Activated T-helper 17 cell treated with anti-CD3 and anti-CD28 coated beads, Interleukin-2, amount 50 U/mL, for 72 hours (primary cell): Measurements from ENCODE around the gene PAX3. TPM values are rescaled to one million over a fixed set of nuclear protein-coding genes. Genes with fewer than 3 reads are reported as not detected.

ENCODE experiments used
- ATAC-seq: fragments of 150-1000 bp; cut with Tn5 transposase; replicated peaks from 2 replicates; pipeline ENCODE4 v1.10.0; 2021; ENCODE audit warnings: mild to moderate bottlenecking, moderate library complexity
- H3K27ac Mint-ChIP-seq: one replicate; pipeline ENCODE4 v1.8.0; 2022; ENCODE audit warnings: mixed read lengths
- H3K27me3 Mint-ChIP-seq: one replicate; pipeline ENCODE4 v1.8.0; 2022; ENCODE audit warnings: mixed read lengths
- H3K36me3 Mint-ChIP-seq: one replicate; pipeline ENCODE4 v1.8.0; 2022; ENCODE audit warnings: low read depth, mild to moderate bottlenecking, mixed read lengths
- H3K4me1 Mint-ChIP-seq: one replicate; pipeline ENCODE4 v1.8.0; 2022; ENCODE audit warnings: mixed read lengths
- H3K4me3 Mint-ChIP-seq: one replicate; pipeline ENCODE4 v1.8.0; 2022; ENCODE audit warnings: mild to moderate bottlenecking, mixed read lengths
- H3K9me3 Mint-ChIP-seq: one replicate; pipeline ENCODE4 v1.8.0; 2022; ENCODE audit warnings: mixed read lengths
- total RNA-seq, 2 donors: library from RNA; stranded (reverse); gene quantifications; one replicate each; pipeline ENCODE4 v1.2.3, GENCODE V29; 2022

PAX3 gene
- total RNA-seq, 2 donors from 2014 or later = not detected

DNA sequence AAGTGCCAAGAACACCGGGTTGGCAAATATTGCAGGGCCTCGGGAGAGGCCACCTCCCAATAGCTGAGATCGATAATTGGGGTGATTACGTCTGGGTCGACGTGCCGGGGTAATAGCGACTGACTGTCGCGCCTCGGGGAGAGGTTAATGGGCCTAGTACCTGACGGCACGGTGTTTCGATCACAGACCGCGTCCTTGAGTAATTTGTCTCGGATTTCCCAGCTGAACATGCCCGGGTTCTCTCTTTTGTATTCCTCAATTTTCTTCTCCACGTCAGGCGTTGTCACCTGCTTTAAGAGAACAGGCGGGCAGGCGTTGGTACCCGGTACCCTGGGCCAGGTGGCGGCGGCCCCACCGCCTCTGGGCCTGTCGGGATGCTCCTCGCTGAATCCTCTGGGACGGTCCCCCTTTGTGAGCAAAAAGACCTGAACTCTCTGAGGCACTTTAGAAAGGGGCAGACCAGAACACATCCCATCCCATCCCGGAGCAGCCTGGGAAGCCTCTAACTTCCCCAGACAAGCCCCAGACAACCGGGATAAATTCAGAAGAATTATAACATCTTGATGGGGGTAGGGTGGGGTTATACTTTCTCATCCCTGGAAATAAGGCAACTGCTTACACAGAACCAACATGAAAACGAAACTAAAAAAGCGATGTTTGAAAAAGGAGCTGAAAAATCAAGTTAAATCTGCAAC, 3.3 kb downstream of the PAX3 start:
- ATAC-seq = no peak
- H3K27ac Mint-ChIP-seq = no peak overlapping the region
- H3K9me3 Mint-ChIP-seq = peaks cover 5% of the 10 kb centered on the region
- peaks cover 11% of the 10 kb centered on the region for H3K4me1 Mint-ChIP-seq
- H3K4me3 Mint-ChIP-seq = peak overlapping the region; percentile 69
- peaks cover 78% of the 10 kb centered on the region for H3K27me3 Mint-ChIP-seq
- H3K36me3 Mint-ChIP-seq = peaks cover 12% of the 10 kb centered on the region

DNA sequence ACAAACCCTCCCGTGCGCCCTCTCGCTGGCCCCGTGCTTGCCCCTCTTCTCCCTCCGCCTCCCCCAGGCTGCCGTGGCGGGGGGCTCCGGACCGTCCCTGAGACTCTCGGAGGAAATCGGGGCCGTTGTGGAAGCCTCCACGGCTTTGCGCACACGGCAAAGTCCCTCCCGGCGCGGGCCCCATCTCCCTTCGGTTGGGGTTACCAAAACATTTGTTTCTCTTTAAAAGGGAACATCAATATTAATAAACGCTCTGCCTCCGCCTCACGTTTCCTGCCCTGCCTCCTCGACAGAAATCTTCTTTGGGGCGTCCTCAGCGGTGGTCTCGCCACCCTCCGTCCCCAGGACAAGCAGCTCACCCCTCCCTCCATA, 3.8 kb downstream of the PAX3 start:
- no peak for ATAC-seq
- Mint-ChIP-seq H3K27ac (no peak overlapping the region), H3K27me3 (peaks cover 79% of the 10 kb centered on the region), H3K36me3 (peaks cover 12% of the 10 kb centered on the region), H3K4me1 (peaks cover 11% of the 10 kb centered on the region), H3K9me3 (peaks cover 5% of the 10 kb centered on the region), H3K4me3 (peak overlapping the region; percentile 69)

DNA sequence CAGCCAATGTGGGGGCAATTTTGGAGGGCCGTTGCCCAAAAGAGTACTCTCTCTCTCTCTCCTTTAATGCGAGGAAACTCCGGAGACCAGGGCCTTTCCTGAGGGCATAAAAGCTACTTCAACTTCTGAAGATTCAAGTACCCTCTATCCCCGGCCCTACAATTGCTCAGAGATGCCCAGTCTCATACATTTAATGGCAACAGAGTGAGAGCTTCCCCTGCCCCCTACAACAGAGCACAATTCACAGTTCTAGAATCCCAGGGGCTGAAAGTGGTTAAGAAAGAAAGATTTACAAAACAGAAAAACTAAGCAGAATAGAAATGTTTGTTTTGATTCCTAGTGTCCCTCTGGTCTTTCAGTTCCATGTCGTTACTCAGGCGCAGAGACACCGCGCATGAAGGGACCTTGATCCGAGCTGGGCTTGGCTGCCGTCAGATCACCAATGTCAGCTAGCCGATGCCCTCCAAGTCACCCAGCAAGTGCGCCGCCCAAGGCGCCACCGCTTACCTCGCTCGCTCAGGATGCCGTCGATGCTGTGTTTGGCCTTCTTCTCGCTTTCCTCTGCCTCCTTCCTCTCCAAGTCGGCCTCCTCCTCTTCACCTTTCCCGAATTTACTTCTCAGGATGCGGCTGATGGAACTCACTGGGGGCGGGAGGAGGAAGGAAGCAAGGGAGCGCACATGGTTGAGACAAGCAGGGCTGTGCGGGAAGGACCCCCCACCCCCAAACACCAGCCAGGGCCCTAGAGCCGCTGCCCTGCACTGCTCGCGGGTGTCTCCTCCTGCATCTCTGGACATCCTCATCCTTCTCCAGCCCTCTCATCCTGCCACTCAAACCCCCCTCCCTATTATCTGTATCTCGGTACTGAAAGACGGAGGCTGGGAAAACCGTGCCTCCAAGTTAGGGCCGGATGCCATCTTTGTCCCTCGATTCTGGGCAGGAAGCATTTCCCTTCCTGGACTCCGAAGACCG, 4.9 kb downstream of the PAX3 start:
- peaks cover 79% of the 10 kb centered on the region for H3K27me3 Mint-ChIP-seq
- no peaks in the 10 kb centered on the region for H3K9me3 Mint-ChIP-seq
- peaks cover 6% of the 10 kb centered on the region for H3K36me3 Mint-ChIP-seq
- H3K27ac Mint-ChIP-seq = no peak overlapping the region
- H3K4me1 Mint-ChIP-seq = peaks cover 5% of the 10 kb centered on the region
- ATAC-seq = no peak
- H3K4me3 Mint-ChIP-seq = no peak overlapping the region

DNA sequence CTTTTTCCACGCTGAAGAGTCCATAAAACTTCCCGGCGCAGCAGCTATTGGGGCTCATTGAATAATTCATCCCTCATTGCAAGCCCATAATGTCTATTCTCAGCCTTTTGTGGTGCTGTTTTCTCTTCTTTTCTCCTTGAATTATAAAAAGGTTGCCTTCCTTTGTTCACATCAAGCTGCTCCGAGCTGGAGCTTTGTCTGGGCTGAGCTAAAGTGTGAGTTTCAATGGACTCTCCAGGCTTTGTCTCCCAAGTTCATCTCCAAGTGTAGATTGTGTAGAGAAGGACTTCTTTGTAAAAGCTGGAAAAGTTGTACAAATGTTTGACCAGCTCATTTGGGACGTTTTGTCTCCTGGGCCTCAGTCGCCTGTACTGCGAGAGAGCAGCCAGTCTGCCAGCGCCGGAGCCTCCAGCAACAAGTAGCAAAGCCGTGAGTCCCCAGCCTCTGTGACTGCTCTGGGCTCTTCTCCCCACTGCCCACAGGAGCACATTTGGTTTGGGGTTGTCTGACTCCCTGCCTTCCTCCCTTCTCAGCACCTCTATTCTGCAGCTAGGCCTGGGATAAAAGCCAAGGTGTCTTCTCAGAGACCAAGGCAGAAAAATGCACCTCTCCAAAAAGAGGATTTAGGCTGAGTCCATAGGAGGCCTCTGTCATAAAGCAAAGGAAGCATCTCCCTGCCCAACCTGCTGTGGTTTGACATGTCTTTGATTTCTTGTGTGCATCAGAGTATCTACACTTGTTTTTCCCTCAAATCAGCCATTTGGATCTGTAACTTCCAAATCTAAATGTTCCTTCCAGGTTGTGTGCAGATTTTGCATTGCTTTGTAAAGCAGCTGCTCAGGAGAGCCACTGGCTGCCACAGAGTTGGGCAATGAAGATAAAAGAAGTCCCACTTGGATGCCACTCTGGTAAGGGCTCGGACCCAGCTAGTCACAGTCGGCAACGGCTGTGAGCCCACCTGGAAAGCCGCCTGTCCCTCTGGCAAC, 6.4 kb downstream of the PAX3 start:
- no peaks in the 10 kb centered on the region for H3K9me3 Mint-ChIP-seq
- H3K4me3 Mint-ChIP-seq = no peak overlapping the region
- peaks cover 86% of the 10 kb centered on the region for H3K27me3 Mint-ChIP-seq
- no peak overlapping the region for H3K27ac Mint-ChIP-seq
- H3K36me3 Mint-ChIP-seq = peaks cover 5% of the 10 kb centered on the region
- ATAC-seq = no peak
- H3K4me1 Mint-ChIP-seq = peaks cover 5% of the 10 kb centered on the region

DNA sequence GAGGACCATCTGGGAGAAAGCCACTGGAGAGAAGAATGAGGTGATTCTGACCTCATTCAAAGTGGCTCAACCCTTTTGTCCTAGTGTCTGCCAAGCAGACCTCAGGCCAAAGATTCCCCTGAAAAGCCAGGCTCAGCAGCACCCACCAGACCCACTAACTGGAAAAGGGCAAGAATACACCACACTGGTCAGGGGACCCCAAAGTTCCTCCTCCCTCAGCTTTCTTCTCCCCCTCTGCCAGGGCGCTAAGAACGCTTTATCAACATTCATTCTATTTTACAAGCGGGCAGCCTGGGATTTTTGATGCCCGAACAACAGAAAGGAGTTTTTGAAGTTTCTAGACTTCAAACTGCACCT, 7.3 kb downstream of the PAX3 start:
- no peak for ATAC-seq
- Mint-ChIP-seq H3K27ac (no peak overlapping the region), H3K4me1 (peaks cover 5% of the 10 kb centered on the region), H3K4me3 (no peak overlapping the region), H3K27me3 (peaks cover 83% of the 10 kb centered on the region), H3K36me3 (peaks cover 5% of the 10 kb centered on the region), H3K9me3 (no peaks in the 10 kb centered on the region)

DNA sequence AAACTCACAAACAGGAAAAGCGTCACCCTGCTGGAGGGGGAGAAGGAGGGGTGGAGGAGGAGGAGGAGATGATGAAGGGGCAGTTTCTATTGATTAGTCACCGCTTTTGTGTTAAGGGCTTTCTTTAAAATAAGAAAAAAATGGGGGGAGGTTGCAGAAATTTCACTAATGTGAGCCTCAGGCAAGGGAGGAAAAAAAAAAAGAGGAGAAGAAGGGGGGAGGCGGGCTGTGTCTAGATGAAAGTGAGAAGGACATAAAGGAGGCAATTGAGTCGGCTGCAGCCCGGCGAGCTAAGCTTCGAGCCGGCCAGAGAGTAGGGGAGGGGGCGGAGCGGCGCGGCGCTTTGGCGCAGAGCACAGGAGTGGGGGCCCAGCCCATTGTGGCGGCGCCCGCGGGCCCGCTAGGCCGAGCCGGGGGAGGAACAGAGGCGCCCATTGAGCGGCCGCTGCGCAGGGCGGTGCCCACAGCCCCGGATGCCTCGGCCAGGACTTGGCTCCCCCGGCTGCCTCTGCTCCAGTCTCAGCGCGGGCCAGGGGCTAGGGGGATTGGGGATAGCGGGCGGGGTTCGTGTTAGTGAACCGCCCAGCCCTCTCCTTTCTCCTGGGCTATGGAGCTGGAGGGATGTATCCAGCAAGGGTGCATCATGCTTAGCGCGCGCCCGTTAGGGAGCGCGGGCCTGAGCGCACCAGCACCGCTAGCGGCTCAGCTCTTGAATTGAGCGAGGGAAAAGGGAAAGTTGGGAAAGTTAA, 7.9 kb downstream of the PAX3 start:
- H3K4me3 Mint-ChIP-seq = no peak overlapping the region
- no peaks in the 10 kb centered on the region for H3K9me3 Mint-ChIP-seq
- H3K36me3 Mint-ChIP-seq = peaks cover 5% of the 10 kb centered on the region
- no peak overlapping the region for H3K27ac Mint-ChIP-seq
- H3K27me3 Mint-ChIP-seq = peaks cover 83% of the 10 kb centered on the region
- no peak for ATAC-seq
- H3K4me1 Mint-ChIP-seq = peaks cover 5% of the 10 kb centered on the region

DNA sequence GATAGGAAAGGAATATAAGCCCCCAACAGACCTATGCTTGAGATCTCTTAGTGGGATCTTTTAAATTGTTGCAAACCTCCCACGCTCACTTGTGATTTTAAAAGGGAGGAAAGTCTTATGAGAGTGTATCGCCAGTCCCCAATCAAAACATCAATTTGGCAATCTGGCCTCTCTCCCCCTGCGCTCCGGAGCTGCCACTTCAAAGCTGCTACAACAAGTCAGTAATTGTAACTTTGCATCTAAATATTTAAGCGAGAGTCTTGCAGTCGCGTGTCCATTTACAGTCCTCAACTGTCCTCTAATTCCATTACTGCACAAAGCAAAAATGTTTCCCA, 8.4 kb downstream of the PAX3 start:
- Mint-ChIP-seq H3K27ac (no peak overlapping the region), H3K4me3 (no peak overlapping the region), H3K4me1 (peaks cover 5% of the 10 kb centered on the region), H3K27me3 (peaks cover 83% of the 10 kb centered on the region), H3K36me3 (peaks cover 4% of the 10 kb centered on the region), H3K9me3 (no peaks in the 10 kb centered on the region)
- ATAC-seq = no peak

DNA sequence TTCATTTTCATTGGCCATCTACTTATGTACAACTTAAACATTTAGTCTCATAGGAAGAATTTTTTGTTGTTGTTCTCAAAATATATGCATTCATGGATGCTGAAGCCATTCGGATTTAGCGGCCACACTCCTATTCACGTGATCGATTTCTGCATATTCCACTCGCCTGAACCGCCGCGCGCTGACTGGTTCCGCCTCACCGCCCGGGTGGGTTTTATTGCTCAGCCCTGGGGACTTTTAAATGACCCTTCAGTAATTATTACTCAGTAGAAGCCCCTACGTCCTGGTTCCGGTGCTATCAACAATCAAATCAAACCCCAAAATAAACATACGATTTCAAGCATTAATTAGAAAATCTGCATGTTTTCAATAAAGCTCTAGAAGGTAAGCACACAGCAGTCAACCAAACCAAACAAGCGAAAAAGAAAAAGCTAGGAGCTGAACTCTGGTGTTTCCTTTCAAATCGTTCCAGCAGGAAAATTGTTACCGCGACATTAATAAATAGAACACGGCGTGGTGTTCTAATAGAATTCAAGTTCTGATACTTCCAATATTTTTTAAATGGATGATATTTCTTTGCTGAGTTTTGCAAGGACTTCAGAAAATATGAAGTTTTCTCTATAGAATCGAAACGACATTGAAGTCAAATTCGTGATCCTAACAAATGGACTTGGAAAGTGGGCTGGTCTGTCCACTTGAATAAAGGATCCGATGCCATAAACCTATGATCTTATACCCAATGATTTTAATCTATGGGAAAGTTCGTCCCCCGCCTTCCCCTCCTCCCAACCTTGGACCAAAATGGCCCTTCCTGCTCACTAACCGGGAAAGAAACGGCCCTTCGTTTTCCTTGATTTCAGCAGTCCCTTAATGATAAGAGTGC, 9.3 kb downstream of the PAX3 start:
- Mint-ChIP-seq H3K4me1 (no peaks in the 10 kb centered on the region), H3K36me3 (no peaks in the 10 kb centered on the region), H3K9me3 (no peaks in the 10 kb centered on the region), H3K27ac (no peak overlapping the region), H3K27me3 (peaks cover 83% of the 10 kb centered on the region), H3K4me3 (no peak overlapping the region)
- ATAC-seq = no peak

DNA sequence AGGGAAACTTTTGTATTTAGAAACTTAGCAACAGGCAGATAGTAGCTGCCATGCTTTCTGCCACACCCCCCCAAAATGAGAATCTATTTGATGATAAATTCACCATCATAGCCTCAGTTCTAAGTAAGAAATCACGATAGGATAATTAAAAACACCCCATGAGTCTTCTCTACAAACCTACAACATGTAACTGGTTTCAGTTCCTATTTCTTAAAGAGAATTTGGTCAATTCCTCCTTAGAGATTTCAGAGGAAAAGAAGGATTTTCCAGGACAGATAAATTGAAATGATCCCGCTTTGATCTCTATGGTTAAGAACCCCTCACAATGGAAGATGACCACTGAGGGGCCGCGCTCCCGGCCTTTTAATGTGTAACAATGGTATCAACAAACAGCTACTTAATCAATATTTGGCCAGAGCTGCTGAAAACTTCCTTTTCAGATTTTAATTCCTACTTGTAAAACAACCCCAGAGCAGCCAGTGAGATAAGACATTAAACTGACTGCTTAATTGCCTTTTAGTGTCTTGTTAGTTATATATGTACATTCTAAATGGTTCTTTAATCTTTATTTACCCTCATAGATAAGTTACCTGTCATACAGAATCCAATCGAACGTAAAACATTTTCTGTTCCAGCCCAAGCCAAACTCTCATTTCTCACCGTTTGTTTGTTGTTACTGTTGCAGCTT, 10.1 kb downstream of the PAX3 start:
- H3K36me3 Mint-ChIP-seq = no peaks in the 10 kb centered on the region
- H3K4me1 Mint-ChIP-seq = no peaks in the 10 kb centered on the region
- ATAC-seq = no peak
- H3K27me3 Mint-ChIP-seq = peaks cover 82% of the 10 kb centered on the region
- H3K27ac Mint-ChIP-seq = no peak overlapping the region
- no peaks in the 10 kb centered on the region for H3K9me3 Mint-ChIP-seq
- H3K4me3 Mint-ChIP-seq = no peak overlapping the region

DNA sequence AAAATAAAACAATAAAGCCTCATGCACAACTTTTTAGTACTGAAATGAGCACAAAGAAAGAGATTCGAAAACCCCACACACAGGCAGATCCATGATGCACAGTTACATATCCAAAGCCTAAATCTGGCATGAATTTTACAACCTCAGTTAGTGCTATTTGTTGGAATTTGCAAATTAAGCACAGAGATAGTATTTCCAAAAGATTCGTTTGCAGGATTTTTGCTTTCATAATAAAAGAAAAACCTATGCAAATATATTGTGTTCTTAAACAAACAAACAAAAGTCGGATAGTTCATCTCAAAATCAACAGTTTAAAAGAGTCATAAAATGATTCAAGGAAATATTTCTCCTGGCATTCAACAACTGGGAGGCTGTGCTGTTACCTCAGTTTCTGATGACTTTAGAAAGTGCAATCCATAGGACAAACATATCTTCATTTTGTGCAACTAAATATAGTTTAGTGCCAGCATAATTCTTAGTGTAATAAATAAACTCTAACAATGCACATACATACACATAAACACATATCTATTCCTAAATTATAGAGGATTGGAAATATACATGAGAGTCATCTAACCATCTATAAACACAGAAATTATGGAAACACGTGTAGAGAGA, 10.8 kb downstream of the PAX3 start:
- H3K27me3 Mint-ChIP-seq = peaks cover 79% of the 10 kb centered on the region
- no peak overlapping the region for H3K27ac Mint-ChIP-seq
- H3K4me1 Mint-ChIP-seq = no peaks in the 10 kb centered on the region

DNA sequence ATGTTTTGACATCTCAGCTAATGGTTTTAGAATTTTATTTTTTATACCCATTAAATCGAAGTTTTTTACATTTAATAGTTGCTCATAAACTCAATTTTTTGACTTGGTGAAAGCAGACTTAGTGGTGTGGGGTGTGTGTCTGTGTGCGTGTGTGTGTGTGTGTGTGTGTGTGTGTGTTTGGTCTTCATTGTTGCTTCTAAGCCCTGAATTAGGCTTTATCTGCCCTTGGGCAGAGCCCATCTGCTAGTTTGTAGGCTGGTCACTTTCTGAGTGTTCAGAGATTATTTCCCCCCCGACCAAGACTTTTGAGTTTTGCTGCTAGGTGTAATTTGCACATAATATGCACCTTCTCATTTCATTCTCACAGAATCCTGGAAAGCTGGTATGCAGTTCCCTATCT, 14.3 kb downstream of the PAX3 start:
- no peak overlapping the region for H3K27ac Mint-ChIP-seq
- H3K4me3 Mint-ChIP-seq = no peak overlapping the region
- H3K9me3 Mint-ChIP-seq = no peaks in the 10 kb centered on the region
- no peaks in the 10 kb centered on the region for H3K4me1 Mint-ChIP-seq
- peaks cover 67% of the 10 kb centered on the region for H3K27me3 Mint-ChIP-seq
- ATAC-seq = no peak
- H3K36me3 Mint-ChIP-seq = no peaks in the 10 kb centered on the region

More for the DNA sequence above, 10.8 kb downstream of the PAX3 start:
- Mint-ChIP-seq H3K36me3 (no peaks in the 10 kb centered on the region), H3K9me3 (no peaks in the 10 kb centered on the region), H3K4me3 (no peak overlapping the region)
- no peak for ATAC-seq

DNA sequence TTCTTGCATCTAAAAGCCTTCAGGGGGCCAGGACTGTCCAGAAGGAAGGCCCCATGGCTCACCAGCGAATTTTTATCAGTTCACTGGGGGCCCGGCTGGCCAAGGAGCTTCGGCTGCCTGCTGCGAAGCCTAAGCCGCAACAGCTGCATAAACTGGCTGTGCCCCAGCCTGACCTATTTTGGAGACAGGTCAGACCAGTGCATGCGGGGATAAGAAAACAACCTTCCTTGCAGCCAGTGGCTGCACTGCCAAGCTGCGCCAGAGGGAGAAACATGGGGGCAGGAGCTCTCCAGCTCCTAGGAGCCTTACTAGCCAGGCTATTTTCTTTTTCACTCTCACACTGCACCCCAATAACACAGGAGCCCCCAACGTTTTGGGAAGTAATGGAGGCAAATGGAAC, 15.2 kb downstream of the PAX3 start:
- no peak for ATAC-seq
- Mint-ChIP-seq H3K4me3 (no peak overlapping the region), H3K9me3 (no peaks in the 10 kb centered on the region), H3K36me3 (no peaks in the 10 kb centered on the region), H3K27me3 (peaks cover 63% of the 10 kb centered on the region), H3K27ac (no peak overlapping the region), H3K4me1 (no peaks in the 10 kb centered on the region)
